ENCODE results near the gene PPIH.

PPIH gene

DNA sequence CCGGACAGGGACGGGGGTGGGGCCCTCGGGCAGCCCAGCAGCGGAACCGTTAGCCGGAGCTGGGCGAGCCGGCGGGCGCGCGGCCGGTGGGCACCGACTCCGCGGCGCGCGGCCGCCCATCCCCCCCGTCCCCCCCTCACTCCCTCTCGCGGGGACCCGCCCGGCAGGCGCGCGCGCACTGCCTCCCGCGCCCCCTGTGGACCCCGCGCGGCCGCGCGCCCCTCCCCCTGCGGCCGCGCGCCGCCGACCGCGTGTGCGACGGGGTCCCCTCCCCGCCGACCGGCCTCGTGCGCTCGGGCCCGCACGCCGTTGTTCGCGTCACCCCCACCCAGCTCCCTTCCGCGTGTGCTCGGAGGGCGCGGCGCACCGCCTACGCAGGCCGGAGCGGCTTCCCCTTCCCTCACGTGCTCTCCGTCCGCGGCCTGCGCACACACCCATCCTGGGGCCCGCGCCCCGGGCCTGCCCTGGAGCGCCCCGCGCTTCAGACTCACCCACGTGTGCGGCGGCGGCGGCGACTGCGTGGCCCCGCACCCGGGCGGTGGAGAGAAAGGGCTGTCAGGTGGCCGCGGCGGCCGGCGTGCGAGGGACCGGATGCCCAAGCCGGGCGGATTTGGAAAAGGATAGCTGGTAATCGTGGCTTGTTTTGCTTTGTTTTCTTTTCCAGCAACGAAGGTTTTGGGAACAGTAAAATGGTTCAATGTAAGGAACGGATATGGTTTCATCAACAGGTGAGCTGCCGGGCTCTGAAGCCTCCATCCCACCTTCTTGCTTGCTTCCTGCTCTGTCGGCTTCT is 24.7 kb downstream of the PPIH start:
- Histone ChIP-seq H3K4me3 (ENCODE audit: low read depth in 1 of 2, low read length in 2 of 2) (peak overlapping the region; percentile 87 to 88), H3K4me1 (ENCODE audit: control insufficient read depth in 1 of 2, insufficient read depth in 2 of 2, low read length in 2 of 2) (peaks cover 21 to 55% of the 10 kb centered on the region in 2 donors), H3K36me3 (ENCODE audit: control insufficient read depth in 1 of 2, insufficient read depth in 2 of 2, low read length in 2 of 2) (peaks cover 0 to 9% of the 10 kb centered on the region in 2 donors), H3K27me3 (ENCODE audit: low read depth, low read length) (no peaks in the 10 kb centered on the region), H3K27ac (ENCODE audit: low read length) (peak overlapping the region; percentile 62), H3K9me3 (ENCODE audit: control insufficient read depth in 1 of 2, low read length in 2 of 2) (no peaks in the 10 kb centered on the region)

DNA sequence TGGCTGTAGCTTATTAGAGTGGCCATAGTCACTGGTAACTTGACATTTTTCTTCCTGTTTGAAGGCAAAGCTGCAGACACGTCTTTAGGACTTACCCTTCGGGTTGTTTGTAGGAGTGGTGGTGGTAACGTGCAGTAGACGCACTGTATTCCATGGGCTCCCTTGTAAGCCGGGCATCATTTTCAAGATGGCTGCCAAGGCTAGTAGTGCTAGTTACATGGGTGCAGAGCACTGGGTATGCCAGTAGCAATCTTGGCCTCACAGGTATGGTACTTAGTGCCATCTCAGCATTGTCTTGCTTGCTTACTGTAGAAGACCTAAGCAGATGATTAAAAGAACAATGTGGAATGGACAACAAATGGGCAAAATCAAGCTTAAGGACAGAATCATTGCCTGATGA is 25.9 kb downstream of the PPIH start:
- H3K4me1 ChIP-seq (ENCODE audit: control insufficient read depth in 1 of 2, insufficient read depth in 2 of 2, low read length in 2 of 2): peaks cover 21 to 67% of the 10 kb centered on the region in 2 donors
- peak overlapping the region; percentile 87 to 88 for H3K4me3 ChIP-seq (ENCODE audit: low read depth in 1 of 2, low read length in 2 of 2)

DNA sequence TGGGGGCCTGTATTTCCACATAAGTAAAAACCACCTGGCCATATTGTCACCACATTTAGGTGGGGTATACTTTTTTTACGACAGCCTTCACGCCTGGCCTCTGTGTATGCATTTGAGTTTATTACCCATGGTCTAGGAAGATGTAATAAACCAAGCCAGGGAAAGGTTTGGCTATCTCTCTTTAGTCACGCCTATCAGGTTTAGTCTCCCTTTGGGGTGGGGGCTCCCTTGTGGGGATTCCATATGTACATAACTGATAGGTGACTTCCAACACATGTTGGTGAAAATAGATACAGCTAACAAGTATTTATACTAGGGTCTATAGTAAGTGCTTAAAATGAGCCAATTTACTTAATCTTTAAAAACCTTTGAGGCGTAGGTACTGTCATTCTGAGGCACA is 28.2 kb downstream of the PPIH start:
- no peaks in the 10 kb centered on the region for H3K27me3 ChIP-seq (ENCODE audit: low read depth, low read length)
- H3K9me3 ChIP-seq (ENCODE audit: control insufficient read depth in 1 of 2, low read length in 2 of 2): no peaks in the 10 kb centered on the region
- peaks cover 21 to 72% of the 10 kb centered on the region in 2 donors for H3K4me1 ChIP-seq (ENCODE audit: control insufficient read depth in 1 of 2, insufficient read depth in 2 of 2, low read length in 2 of 2)
- peaks cover 0 to 9% of the 10 kb centered on the region in 2 donors for H3K36me3 ChIP-seq (ENCODE audit: control insufficient read depth in 1 of 2, insufficient read depth in 2 of 2, low read length in 2 of 2)
- no peak overlapping the region for H3K4me3 ChIP-seq (ENCODE audit: low read depth in 1 of 2, low read length in 2 of 2)
- no peak overlapping the region for H3K27ac ChIP-seq (ENCODE audit: low read length)

More for the DNA sequence above, 25.9 kb downstream of the PPIH start:
- Histone ChIP-seq H3K36me3 (ENCODE audit: control insufficient read depth in 1 of 2, insufficient read depth in 2 of 2, low read length in 2 of 2) (peaks cover 0 to 9% of the 10 kb centered on the region in 2 donors), H3K9me3 (ENCODE audit: control insufficient read depth in 1 of 2, low read length in 2 of 2) (no peaks in the 10 kb centered on the region), H3K27me3 (ENCODE audit: low read depth, low read length) (no peaks in the 10 kb centered on the region), H3K27ac (ENCODE audit: low read length) (no peak overlapping the region)

DNA sequence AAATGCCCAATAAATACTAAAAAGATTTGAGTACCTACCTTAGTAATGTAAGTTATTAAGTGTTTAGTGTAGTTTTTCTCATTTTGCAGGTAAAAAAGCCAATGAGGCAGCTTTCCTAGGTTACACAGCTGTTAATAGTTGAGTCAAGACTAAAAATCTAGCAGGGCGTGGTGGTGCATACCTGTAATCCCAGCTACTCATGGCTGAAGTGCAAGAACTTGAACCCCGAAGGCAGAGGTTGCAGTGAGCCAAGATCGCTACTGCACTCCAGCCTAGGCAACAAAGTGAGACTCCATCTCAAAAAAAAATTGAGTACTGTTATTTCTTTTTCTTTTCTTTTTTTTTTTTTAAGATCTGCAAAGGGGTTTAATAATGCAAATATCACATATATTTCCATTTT is 31.7 kb downstream of the PPIH start:
- H3K9me3 ChIP-seq (ENCODE audit: control insufficient read depth in 1 of 2, low read length in 2 of 2): no peaks in the 10 kb centered on the region
- H3K27me3 ChIP-seq (ENCODE audit: low read depth, low read length): no peaks in the 10 kb centered on the region
- peaks cover 0 to 5% of the 10 kb centered on the region in 2 donors for H3K36me3 ChIP-seq (ENCODE audit: control insufficient read depth in 1 of 2, insufficient read depth in 2 of 2, low read length in 2 of 2)
- H3K27ac ChIP-seq (ENCODE audit: low read length): no peak overlapping the region
- H3K4me1 ChIP-seq (ENCODE audit: control insufficient read depth in 1 of 2, insufficient read depth in 2 of 2, low read length in 2 of 2): peaks cover 7 to 63% of the 10 kb centered on the region in 2 donors
- H3K4me3 ChIP-seq (ENCODE audit: low read depth in 1 of 2, low read length in 2 of 2): no peak overlapping the region

DNA sequence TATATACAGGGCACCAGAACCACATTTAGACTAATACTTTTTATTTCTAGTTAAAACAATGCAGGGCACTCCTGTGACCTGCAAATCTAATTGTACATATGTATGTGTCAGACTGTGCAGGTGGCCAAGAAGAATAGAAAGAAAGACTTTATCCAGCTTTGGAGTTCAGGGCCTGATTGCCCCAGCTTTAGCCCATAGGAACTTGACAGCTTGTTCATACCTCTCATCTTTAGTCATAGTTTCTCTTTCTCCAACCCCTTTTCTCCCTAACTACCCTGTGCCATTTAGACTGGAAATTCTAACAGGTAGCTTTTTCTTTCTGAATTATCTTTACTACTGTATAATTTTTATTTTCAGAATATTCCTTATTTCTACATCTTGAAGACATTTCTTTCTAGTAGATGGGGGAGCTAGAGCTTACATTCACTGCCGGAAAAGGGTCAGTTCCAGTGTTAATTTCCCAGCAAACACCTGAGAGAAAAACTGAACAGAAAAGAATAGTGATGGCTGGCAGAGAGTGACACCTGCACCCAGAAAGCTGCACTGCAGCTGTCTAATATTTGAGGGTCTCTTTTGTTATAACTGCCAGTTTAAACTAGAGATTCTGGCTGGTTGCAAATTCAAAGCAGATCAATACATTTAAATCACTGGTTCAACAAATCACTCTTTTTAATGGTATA is 32.4 kb downstream of the PPIH start:
- Histone ChIP-seq H3K27me3 (ENCODE audit: low read depth, low read length) (no peaks in the 10 kb centered on the region), H3K9me3 (ENCODE audit: control insufficient read depth in 1 of 2, low read length in 2 of 2) (no peaks in the 10 kb centered on the region), H3K4me1 (ENCODE audit: control insufficient read depth in 1 of 2, insufficient read depth in 2 of 2, low read length in 2 of 2) (peaks cover 6 to 56% of the 10 kb centered on the region in 2 donors), H3K4me3 (ENCODE audit: low read depth in 1 of 2, low read length in 2 of 2) (no peak overlapping the region), H3K36me3 (ENCODE audit: control insufficient read depth in 1 of 2, insufficient read depth in 2 of 2, low read length in 2 of 2) (peaks cover 5 to 7% of the 10 kb centered on the region in 2 donors), H3K27ac (ENCODE audit: low read length) (no peak overlapping the region)

DNA sequence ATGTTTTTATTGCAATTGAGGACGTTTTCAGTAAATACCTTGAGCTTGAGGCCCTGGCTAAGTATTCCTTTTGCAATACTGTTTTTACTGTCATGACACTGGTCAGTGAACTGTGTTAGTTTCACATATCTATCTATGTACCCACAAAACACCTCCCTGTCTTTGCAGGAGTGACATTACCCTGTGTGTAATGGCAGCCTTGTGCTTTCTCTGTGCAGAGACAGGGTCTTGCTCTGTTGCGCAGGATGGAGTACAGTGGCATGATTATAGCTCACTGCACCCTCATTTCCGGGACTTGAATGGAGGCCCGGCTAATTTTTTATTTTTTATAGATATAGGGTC is 32.9 kb downstream of the PPIH start:
- Histone ChIP-seq H3K36me3 (ENCODE audit: control insufficient read depth in 1 of 2, insufficient read depth in 2 of 2, low read length in 2 of 2) (peaks cover 5 to 12% of the 10 kb centered on the region in 2 donors), H3K4me3 (ENCODE audit: low read depth in 1 of 2, low read length in 2 of 2) (no peak overlapping the region), H3K27me3 (ENCODE audit: low read depth, low read length) (no peaks in the 10 kb centered on the region), H3K27ac (ENCODE audit: low read length) (no peak overlapping the region), H3K9me3 (ENCODE audit: control insufficient read depth in 1 of 2, low read length in 2 of 2) (no peaks in the 10 kb centered on the region), H3K4me1 (ENCODE audit: control insufficient read depth in 1 of 2, insufficient read depth in 2 of 2, low read length in 2 of 2) (peaks cover 6 to 51% of the 10 kb centered on the region in 2 donors)

DNA sequence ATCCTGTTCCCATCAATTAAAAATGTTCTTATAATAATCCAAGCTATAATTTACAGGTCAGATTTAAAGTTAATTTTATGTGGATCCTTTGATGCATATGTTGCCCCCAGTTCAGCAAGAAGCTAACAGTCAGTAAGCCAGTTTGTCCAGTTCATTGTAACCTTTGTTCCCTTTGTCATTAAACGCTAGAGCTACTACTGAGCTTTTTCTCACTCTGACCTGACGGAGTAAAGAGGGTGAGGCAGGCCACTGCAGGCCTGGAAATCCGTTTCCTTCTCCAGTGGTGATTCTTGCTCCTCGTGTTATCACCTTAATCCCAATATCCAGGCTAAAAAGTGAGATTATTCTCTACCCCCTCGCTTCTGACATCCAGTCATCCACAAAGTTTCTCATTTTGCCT is 34.2 kb downstream of the PPIH start:
- H3K27ac ChIP-seq (ENCODE audit: low read length): peak overlapping the region; percentile 64
- no peak overlapping the region for H3K4me3 ChIP-seq (ENCODE audit: low read depth in 1 of 2, low read length in 2 of 2)
- H3K9me3 ChIP-seq (ENCODE audit: control insufficient read depth in 1 of 2, low read length in 2 of 2): no peaks in the 10 kb centered on the region
- H3K4me1 ChIP-seq (ENCODE audit: control insufficient read depth in 1 of 2, insufficient read depth in 2 of 2, low read length in 2 of 2): peaks cover 0 to 41% of the 10 kb centered on the region in 2 donors
- H3K27me3 ChIP-seq (ENCODE audit: low read depth, low read length): no peaks in the 10 kb centered on the region
- H3K36me3 ChIP-seq (ENCODE audit: control insufficient read depth in 1 of 2, insufficient read depth in 2 of 2, low read length in 2 of 2): peaks cover 19 to 21% of the 10 kb centered on the region in 2 donors

DNA sequence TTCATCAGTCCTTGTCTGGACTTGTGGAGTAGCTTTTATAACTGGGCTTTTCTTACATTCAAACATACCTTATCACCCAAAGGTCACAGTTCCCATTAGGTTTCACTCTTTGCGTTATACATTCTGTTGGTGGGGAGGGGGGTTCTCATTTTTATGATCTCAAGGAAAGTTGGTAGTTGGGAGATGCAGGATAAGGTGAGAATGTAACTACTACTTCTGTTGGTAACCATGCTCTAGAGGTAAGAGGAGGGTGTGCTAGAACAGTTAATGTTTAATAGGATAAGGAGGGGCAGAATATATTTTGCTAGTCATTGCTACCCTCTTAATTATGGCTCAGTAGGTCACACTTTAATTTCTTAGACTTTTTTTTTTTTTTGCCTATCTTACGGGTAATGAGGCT is 34.7 kb downstream of the PPIH start:
- Histone ChIP-seq H3K27me3 (ENCODE audit: low read depth, low read length) (no peaks in the 10 kb centered on the region), H3K36me3 (ENCODE audit: control insufficient read depth in 1 of 2, insufficient read depth in 2 of 2, low read length in 2 of 2) (peaks cover 23 to 25% of the 10 kb centered on the region in 2 donors), H3K4me3 (ENCODE audit: low read depth in 1 of 2, low read length in 2 of 2) (no peak overlapping the region), H3K27ac (ENCODE audit: low read length) (peak overlapping the region; percentile 64), H3K4me1 (ENCODE audit: control insufficient read depth in 1 of 2, insufficient read depth in 2 of 2, low read length in 2 of 2) (peaks cover 0 to 36% of the 10 kb centered on the region in 2 donors), H3K9me3 (ENCODE audit: control insufficient read depth in 1 of 2, low read length in 2 of 2) (no peaks in the 10 kb centered on the region)

DNA sequence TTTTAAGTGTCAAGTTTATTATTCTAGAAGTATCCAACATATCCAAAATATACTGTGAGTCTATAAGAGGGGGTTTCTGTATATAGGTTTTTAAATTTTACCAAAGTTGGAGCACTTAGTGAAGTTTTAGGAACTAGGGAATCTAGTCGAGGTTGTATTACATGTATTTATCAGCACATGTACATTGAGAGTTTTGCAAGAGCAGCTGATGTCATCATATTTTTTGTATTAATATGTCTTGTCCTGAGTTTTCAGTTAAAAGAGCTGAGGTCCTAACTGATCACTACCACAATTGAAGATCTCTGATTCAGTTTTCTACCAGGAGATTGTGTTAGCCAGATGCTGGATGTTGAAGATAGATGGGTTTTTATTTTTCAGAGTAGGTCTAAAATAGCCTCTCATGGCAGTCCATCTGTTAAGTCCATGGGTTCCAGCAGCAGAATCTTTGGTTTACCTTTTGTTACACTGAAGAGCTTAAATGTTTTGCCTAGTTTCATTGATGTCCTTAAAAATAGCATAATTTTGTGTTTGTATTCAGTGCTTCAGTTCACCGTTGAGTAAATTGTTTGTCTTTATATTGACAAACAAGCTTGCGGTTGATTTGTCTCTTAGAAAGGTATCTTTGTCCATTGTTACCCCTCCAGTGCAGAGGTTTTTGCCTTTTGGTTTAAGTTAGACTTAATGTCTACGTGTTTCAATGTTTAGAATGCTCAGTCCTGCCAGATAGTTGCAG is 40.0 kb downstream of the PPIH start:
- H3K27ac ChIP-seq (ENCODE audit: low read length): no peak overlapping the region
- H3K9me3 ChIP-seq (ENCODE audit: control insufficient read depth in 1 of 2, low read length in 2 of 2): no peaks in the 10 kb centered on the region
- H3K4me3 ChIP-seq (ENCODE audit: low read depth in 1 of 2, low read length in 2 of 2): no peak overlapping the region
- H3K27me3 ChIP-seq (ENCODE audit: low read depth, low read length): no peaks in the 10 kb centered on the region
- H3K4me1 ChIP-seq (ENCODE audit: control insufficient read depth in 1 of 2, insufficient read depth in 2 of 2, low read length in 2 of 2): peaks cover 0 to 3% of the 10 kb centered on the region in 2 donors
- H3K36me3 ChIP-seq (ENCODE audit: control insufficient read depth in 1 of 2, insufficient read depth in 2 of 2, low read length in 2 of 2): peaks cover 63 to 68% of the 10 kb centered on the region in 2 donors

DNA sequence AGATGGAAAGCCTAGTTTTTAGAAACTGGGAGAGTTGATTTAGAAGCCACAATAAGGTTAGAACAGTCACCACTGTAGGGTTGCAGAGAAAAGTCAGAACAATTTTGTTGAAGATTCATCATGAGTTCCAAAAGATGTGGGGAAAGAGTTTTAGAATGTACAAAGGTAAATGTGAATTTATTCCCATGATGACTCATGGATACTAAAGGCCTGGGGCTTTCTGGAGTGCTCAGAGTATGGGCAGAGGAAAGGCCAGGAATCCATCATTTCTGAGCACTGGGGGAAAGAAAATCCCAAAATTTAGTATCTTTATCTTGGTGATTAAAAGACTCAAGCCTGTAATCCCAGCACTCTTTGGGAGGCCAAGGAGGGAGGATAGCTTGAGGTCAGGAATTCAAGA is 41.8 kb downstream of the PPIH start:
- no peaks in the 10 kb centered on the region for H3K27me3 ChIP-seq (ENCODE audit: low read depth, low read length)
- no peak overlapping the region for H3K4me3 ChIP-seq (ENCODE audit: low read depth in 1 of 2, low read length in 2 of 2)
- no peaks in the 10 kb centered on the region for H3K9me3 ChIP-seq (ENCODE audit: control insufficient read depth in 1 of 2, low read length in 2 of 2)
- no peaks in the 10 kb centered on the region for H3K4me1 ChIP-seq (ENCODE audit: control insufficient read depth in 1 of 2, insufficient read depth in 2 of 2, low read length in 2 of 2)
- peaks cover 74 to 79% of the 10 kb centered on the region in 2 donors for H3K36me3 ChIP-seq (ENCODE audit: control insufficient read depth in 1 of 2, insufficient read depth in 2 of 2, low read length in 2 of 2)
- H3K27ac ChIP-seq (ENCODE audit: low read length): no peak overlapping the region

DNA sequence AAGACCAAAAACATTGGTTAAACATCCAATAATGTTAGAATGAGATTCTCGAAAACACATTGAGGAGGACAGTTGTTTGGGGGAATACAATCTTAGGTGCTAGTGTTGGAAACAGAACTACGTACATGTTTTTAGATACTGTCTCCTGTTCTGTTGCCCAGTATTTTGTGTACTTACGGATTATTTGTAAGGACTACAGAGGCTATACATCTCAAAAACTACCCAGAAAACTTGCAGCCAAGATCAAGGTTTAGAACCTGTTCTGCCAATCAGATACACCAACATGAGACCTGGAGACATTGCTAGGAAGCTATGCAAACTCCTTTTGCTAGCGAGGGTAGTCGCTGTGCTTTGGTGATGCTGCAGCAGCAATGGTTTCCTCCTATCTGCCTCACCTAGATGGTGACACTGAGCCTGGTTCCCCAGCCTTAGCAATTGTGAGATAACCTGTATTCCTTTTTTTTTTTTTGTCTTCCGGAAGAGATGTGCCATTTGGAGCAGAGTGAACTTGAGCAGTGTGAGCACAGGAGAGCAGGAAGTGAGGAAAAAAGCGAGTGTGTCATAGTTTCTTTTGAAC is 45.8 kb downstream of the PPIH start:
- H3K36me3 ChIP-seq (ENCODE audit: control insufficient read depth in 1 of 2, insufficient read depth in 2 of 2, low read length in 2 of 2): peaks cover 53 to 79% of the 10 kb centered on the region in 2 donors
- no peak overlapping the region for H3K27ac ChIP-seq (ENCODE audit: low read length)
- no peaks in the 10 kb centered on the region for H3K4me1 ChIP-seq (ENCODE audit: control insufficient read depth in 1 of 2, insufficient read depth in 2 of 2, low read length in 2 of 2)
- no peaks in the 10 kb centered on the region for H3K9me3 ChIP-seq (ENCODE audit: control insufficient read depth in 1 of 2, low read length in 2 of 2)
- H3K4me3 ChIP-seq (ENCODE audit: low read depth in 1 of 2, low read length in 2 of 2): no peak overlapping the region
- no peaks in the 10 kb centered on the region for H3K27me3 ChIP-seq (ENCODE audit: low read depth, low read length)

Data from muscle layer of duodenum (tissue), 2 donors.